HEK293 (cell line): Measurements from ENCODE around the gene IWS1.

Experiments
- CTCF ChIA-PET: fragments of 350-600 bp; formaldehyde crosslinking; extraction: SDS; loops from one replicate; lab custom pipeline; 2021; ENCODE audit warnings: antibody characterized with exemption; lab: Yijun Ruan, JAX
- POLR2A ChIA-PET: fragments of 300-600 bp; formaldehyde crosslinking; extraction: SDS; loops from one replicate; lab custom pipeline; 2020; ENCODE audit warnings: antibody characterized with exemption, inconsistent platforms; lab: Yijun Ruan, JAX
- H3K27ac ChIP-seq: fragments of 200-500 bp; sonication (Bioruptor generic); 2 replicates; pipeline ENCODE4 v1.5.1; 2014; ENCODE audit warnings: low read depth, low read length, control low read depth, inconsistent platforms; ENCODE audit errors: extremely low read depth
- H3K36me3 ChIP-seq, 2 experiments: fragments of 200-500 bp in 1 of 2; sonication (Bioruptor generic) in 1 of 2; 1 replicate in 1 of 2; 2 replicates in 1 of 2; pipeline ENCODE4 v1.5.1; 2014 to 2017; ENCODE audit warnings: inconsistent platforms in 2 of 2, low read length in 2 of 2; ENCODE audit not compliant: control insufficient read depth in 2 of 2, insufficient read depth in 1 of 2
- H3K4me1 ChIP-seq: fragments of 200-500 bp; sonication (Bioruptor generic); 2 replicates; pipeline ENCODE4 v1.5.1; 2014; ENCODE audit warnings: mild to moderate bottlenecking, low read length, inconsistent platforms; ENCODE audit not compliant: control insufficient read depth, insufficient read depth
- H3K4me3 ChIP-seq: 2 replicates; pipeline ENCODE4 v1.5.1; 2011; ENCODE audit warnings: low read depth, mild to moderate bottlenecking, control low read depth, low read length, moderate library complexity
- H3K9me3 ChIP-seq: fragments of 200-500 bp; sonication (Bioruptor generic); 2 replicates; pipeline ENCODE4 v1.5.1; 2014; ENCODE audit warnings: low read depth, low read length, inconsistent platforms; ENCODE audit not compliant: control insufficient read depth, insufficient read depth
- HOXA7 ChIP-seq: sonication (generic); formaldehyde crosslinking; IDR thresholded peaks from 2 replicates; pipeline ENCODE4 v1.8.1; 2022; ENCODE audit warnings: missing genetic modification reagents, borderline replicate concordance
- KLF1 ChIP-seq: fragments of 450-650 bp; formaldehyde crosslinking; IDR thresholded peaks from 2 replicates; pipeline ENCODE4 v1.5.1; 2016; ENCODE audit warnings: missing biosample characterization, missing genetic modification characterization
- MEIS1 ChIP-seq: sonication (generic); formaldehyde crosslinking; IDR thresholded peaks from 2 replicates; pipeline ENCODE4 v1.8.1; 2022; ENCODE audit warnings: missing genetic modification reagents, mild to moderate bottlenecking, borderline replicate concordance
- MZF1 ChIP-seq: fragments of 450-650 bp; formaldehyde crosslinking; IDR thresholded peaks from 2 replicates; pipeline ENCODE4 v1.5.1; 2017; ENCODE audit warnings: missing biosample characterization, missing genetic modification characterization, borderline replicate concordance
- REPIN1 ChIP-seq: fragments of 450-650 bp; formaldehyde crosslinking; IDR thresholded peaks from 2 replicates; pipeline ENCODE4 v1.5.1; 2017; ENCODE audit warnings: missing biosample characterization, missing genetic modification characterization, low read depth
- ZBTB1 ChIP-seq: fragments of 450-650 bp; formaldehyde crosslinking; IDR thresholded peaks from 2 replicates; pipeline ENCODE4 v1.5.1; 2016; ENCODE audit warnings: missing biosample characterization, missing genetic modification characterization
- ZFHX2 ChIP-seq: fragments of 450-650 bp; formaldehyde crosslinking; conservative IDR thresholded peaks from 2 replicates; pipeline ENCODE4 v1.5.1; 2016; ENCODE audit warnings: missing biosample characterization, missing genetic modification characterization
- ZNF121 ChIP-seq: fragments of 450-650 bp; formaldehyde crosslinking; IDR thresholded peaks from 2 replicates; pipeline ENCODE4 v1.5.1; 2016; ENCODE audit warnings: missing biosample characterization, missing genetic modification characterization
- ZNF133 ChIP-seq: fragments of 450-650 bp; formaldehyde crosslinking; IDR thresholded peaks from 2 replicates; pipeline ENCODE4 v1.5.1; 2016; ENCODE audit warnings: missing biosample characterization, missing genetic modification characterization
- ZNF223 ChIP-seq: fragments of 450-650 bp; formaldehyde crosslinking; IDR thresholded peaks from 2 replicates; pipeline ENCODE4 v1.5.1; 2016; ENCODE audit warnings: missing biosample characterization, missing genetic modification characterization
- ZNF266 ChIP-seq: fragments of 450-650 bp; formaldehyde crosslinking; IDR thresholded peaks from 2 replicates; pipeline ENCODE4 v1.5.1; 2016; ENCODE audit warnings: missing biosample characterization, missing genetic modification characterization, low read depth
- ZNF341 ChIP-seq: fragments of 450-650 bp; formaldehyde crosslinking; IDR thresholded peaks from 2 replicates; pipeline ENCODE4; 2016; ENCODE audit warnings: low read depth, missing biosample characterization, missing genetic modification characterization
- ZNF529 ChIP-seq: fragments of 450-650 bp; formaldehyde crosslinking; IDR thresholded peaks from 2 replicates; pipeline ENCODE4 v1.5.1; 2017; ENCODE audit warnings: missing genetic modification characterization, missing biosample characterization; ENCODE audit not compliant: insufficient replicate concordance
- ZSCAN23 ChIP-seq: fragments of 450-650 bp; formaldehyde crosslinking; IDR thresholded peaks from 2 replicates; pipeline ENCODE4 v1.5.1; 2016; ENCODE audit warnings: missing biosample characterization, missing genetic modification characterization
- TF ChIP-seq, protein P1 (sequence below): fragments of 450-650 bp; formaldehyde crosslinking; IDR thresholded peaks from 2 replicates; pipeline ENCODE4 v1.5.1; 2016; ENCODE audit warnings: missing biosample characterization, missing genetic modification characterization
- TF ChIP-seq, protein P2 (sequence below): fragments of 450-650 bp; formaldehyde crosslinking; conservative IDR thresholded peaks from 2 replicates; pipeline ENCODE4 v1.5.1; 2016; ENCODE audit warnings: low read depth, missing biosample characterization, missing genetic modification characterization
- TF ChIP-seq, protein P3 (sequence below): fragments of 450-650 bp; formaldehyde crosslinking; IDR thresholded peaks from 2 replicates; pipeline ENCODE4 v1.5.1; 2017; ENCODE audit warnings: missing biosample characterization, missing genetic modification characterization
- TF ChIP-seq, protein P4 (sequence below): fragments of 450-650 bp; formaldehyde crosslinking; IDR thresholded peaks from 2 replicates; pipeline ENCODE4 v1.5.1; 2016; ENCODE audit warnings: missing biosample characterization, missing genetic modification characterization
- TF ChIP-seq, protein P5 (sequence below): fragments of 450-650 bp; formaldehyde crosslinking; IDR thresholded peaks from 2 replicates; pipeline ENCODE4 v1.5.1; 2016; ENCODE audit warnings: missing biosample characterization, missing genetic modification characterization

IWS1 gene

DNA sequence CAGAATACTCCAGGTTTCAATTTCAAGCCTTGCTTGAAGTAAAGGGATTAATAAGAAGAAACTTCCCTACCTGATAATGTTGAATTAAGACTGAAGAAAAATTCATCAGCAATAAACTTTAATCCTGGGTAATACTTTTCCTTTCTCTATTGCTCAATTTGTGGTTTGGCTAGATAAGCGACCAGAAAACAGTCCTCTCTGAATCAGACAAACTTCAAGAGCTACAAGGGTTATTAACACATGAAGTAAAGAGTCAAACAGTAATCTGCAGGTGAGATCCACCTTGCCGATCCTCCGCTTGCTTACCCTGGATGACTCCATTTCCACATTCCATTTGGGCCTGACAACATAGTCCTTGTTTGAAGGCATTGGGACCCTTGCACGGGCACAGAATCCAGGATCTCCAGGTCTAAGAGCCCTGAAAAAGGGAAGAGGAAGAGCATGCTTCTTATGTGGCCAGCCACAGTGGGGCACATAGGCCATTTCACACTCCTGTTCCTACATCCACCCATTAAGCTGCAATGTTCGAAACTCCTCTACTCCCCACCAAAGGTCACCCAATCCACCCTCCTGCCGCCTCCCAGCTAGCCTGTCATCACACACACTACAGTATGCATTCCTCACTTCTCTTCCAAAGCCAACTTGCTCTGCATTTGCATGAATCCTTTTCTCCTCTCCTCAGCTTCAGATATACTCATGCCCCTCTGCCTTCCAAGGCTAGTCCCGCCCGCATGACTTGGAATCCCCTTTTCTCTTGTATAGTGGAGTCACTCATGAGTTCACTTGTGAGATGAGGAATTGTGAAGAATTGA, 39.8 kb downstream of the IWS1 start (continued):
- TF ChIP-seq ZNF133 (no peak), ZFHX2 (tag by site-specific recombination) (no peak)
- TF ChIP-seq, protein P1, sequence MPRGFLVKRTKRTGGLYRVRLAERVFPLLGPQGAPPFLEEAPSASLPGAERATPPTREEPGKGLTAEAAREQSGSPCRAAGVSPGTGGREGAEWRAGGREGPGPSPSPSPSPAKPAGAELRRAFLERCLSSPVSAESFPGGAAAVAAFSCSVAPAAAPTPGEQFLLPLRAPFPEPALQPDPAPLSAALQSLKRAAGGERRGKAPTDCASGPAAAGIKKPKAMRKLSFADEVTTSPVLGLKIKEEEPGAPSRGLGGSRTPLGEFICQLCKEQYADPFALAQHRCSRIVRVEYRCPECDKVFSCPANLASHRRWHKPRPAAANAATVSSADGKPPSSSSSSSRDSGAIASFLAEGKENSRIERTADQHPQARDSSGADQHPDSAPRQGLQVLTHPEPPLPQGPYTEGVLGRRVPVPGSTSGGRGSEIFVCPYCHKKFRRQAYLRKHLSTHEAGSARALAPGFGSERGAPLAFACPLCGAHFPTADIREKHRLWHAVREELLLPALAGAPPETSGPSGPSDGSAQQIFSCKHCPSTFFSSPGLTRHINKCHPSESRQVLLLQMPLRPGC (tag by site-specific recombination): no peak

DNA sequence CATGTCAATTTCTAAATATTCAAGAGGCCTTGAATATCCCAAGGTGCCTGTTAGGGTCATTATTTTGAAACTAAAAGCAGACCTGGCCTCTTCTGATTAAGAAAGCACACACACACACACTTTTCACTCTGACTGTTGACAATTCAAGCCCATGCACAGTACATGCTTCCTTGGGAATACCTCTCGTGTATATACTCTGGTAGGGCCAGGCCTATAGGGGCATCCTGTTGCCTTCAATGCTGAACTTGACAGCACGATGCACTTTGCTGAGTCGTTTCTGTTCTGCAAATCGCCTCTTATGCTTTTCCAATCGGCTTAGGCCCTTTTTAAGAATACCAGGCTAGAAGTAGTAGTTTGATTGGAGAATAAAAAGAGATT, 40.6 kb downstream of the IWS1 start:
- Histone ChIP-seq H3K36me3 (peaks cover 65 to 95% of the 10 kb centered on the region in 2 experiments), H3K27ac (no peak overlapping the region), H3K9me3 (no peaks in the 10 kb centered on the region), H3K4me3 (no peak overlapping the region), H3K4me1 (no peaks in the 10 kb centered on the region)
- TF ChIP-seq MEIS1 (CRISPR knock-in tag): no peak
- TF ChIP-seq ZNF529: no peak
- TF ChIP-seq MZF1 (tag by site-specific recombination): no peak
- TF ChIP-seq ZNF341 (tag by site-specific recombination): no peak
- TF ChIP-seq REPIN1: no peak
- no peak for TF ChIP-seq ZBTB1 (tag by site-specific recombination)
- TF ChIP-seq, protein P2, sequence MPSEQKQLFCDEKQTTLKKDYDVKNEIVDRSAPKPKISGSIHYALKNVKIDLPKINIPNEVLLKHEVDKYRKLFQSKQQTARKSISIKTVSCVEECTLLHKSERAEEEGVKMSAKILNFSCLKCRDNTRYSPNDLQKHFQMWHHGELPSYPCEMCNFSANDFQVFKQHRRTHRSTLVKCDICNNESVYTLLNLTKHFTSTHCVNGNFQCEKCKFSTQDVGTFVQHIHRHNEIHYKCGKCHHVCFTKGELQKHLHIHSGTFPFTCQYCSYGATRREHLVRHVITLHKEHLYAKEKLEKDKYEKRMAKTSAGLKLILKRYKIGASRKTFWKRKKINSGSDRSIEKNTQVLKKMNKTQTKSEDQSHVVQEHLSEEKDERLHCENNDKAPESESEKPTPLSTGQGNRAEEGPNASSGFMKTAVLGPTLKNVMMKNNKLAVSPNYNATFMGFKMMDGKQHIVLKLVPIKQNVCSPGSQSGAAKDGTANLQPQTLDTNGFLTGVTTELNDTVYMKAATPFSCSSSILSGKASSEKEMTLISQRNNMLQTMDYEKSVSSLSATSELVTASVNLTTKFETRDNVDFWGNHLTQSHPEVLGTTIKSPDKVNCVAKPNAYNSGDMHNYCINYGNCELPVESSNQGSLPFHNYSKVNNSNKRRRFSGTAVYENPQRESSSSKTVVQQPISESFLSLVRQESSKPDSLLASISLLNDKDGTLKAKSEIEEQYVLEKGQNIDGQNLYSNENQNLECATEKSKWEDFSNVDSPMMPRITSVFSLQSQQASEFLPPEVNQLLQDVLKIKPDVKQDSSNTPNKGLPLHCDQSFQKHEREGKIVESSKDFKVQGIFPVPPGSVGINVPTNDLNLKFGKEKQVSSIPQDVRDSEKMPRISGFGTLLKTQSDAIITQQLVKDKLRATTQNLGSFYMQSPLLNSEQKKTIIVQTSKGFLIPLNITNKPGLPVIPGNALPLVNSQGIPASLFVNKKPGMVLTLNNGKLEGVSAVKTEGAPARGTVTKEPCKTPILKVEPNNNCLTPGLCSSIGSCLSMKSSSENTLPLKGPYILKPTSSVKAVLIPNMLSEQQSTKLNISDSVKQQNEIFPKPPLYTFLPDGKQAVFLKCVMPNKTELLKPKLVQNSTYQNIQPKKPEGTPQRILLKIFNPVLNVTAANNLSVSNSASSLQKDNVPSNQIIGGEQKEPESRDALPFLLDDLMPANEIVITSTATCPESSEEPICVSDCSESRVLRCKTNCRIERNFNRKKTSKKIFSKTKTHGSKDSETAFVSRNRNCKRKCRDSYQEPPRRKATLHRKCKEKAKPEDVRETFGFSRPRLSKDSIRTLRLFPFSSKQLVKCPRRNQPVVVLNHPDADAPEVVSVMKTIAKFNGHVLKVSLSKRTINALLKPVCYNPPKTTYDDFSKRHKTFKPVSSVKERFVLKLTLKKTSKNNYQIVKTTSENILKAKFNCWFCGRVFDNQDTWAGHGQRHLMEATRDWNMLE (tag by site-specific recombination): no peak
- ChIA-PET CTCF (no interaction called here), POLR2A (no interaction called here)

DNA sequence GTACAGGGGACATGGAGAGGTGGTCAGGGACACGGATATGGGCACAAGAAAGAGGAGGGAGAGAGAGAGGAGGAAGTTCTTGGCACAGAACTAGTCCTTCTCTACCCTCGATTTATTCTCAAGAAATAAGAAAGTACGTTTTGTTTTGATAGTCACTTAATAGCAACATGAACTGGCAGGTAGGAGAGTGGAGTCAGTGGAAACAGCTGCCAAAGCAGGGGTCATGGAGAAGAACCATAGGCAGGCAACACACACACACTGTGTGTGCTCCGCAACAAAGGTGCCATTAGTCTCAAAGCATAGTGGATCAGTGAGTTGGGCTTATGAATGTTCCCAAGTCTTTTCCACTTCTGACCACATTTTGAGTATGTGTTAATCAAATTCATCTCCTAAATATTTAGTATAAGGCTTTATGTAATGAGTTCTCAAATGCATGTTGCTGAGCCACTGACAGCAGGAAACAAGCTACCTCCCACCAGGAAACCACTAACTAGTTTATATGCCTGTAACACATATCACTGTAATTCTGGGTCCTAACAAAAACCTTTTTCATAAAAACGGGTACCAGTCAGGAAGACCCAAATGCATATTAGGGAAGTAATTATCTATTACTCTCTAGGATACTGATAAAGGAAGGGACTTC, 41.1 kb downstream of the IWS1 start:
- no peaks in the 10 kb centered on the region for H3K4me1 ChIP-seq
- H3K4me3 ChIP-seq: no peak overlapping the region
- POLR2A ChIA-PET: no interaction called here
- H3K9me3 ChIP-seq: no peaks in the 10 kb centered on the region
- H3K27ac ChIP-seq: no peak overlapping the region
- CTCF ChIA-PET: no interaction called here
- H3K36me3 ChIP-seq: peaks cover 63 to 95% of the 10 kb centered on the region in 2 experiments
- TF ChIP-seq ZNF121 (tag by site-specific recombination): no peak
- TF ChIP-seq ZNF223: no peak
- no peak for TF ChIP-seq KLF1 (tag by site-specific recombination)
- TF ChIP-seq, protein P3, sequence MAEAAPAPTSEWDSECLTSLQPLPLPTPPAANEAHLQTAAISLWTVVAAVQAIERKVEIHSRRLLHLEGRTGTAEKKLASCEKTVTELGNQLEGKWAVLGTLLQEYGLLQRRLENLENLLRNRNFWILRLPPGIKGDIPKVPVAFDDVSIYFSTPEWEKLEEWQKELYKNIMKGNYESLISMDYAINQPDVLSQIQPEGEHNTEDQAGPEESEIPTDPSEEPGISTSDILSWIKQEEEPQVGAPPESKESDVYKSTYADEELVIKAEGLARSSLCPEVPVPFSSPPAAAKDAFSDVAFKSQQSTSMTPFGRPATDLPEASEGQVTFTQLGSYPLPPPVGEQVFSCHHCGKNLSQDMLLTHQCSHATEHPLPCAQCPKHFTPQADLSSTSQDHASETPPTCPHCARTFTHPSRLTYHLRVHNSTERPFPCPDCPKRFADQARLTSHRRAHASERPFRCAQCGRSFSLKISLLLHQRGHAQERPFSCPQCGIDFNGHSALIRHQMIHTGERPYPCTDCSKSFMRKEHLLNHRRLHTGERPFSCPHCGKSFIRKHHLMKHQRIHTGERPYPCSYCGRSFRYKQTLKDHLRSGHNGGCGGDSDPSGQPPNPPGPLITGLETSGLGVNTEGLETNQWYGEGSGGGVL (tag by site-specific recombination): no peak
- TF ChIP-seq HOXA7 (CRISPR knock-in tag): no peak
- TF ChIP-seq, protein P4, sequence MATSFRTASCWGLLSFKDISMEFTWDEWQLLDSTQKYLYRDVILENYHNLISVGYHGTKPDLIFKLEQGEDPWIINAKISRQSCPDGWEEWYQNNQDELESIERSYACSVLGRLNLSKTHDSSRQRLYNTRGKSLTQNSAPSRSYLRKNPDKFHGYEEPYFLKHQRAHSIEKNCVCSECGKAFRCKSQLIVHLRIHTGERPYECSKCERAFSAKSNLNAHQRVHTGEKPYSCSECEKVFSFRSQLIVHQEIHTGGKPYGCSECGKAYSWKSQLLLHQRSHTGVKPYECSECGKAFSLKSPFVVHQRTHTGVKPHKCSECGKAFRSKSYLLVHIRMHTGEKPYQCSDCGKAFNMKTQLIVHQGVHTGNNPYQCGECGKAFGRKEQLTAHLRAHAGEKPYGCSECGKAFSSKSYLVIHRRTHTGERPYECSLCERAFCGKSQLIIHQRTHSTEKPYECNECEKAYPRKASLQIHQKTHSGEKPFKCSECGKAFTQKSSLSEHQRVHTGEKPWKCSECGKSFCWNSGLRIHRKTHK (tag by site-specific recombination): no peak
- TF ChIP-seq, protein P5, sequence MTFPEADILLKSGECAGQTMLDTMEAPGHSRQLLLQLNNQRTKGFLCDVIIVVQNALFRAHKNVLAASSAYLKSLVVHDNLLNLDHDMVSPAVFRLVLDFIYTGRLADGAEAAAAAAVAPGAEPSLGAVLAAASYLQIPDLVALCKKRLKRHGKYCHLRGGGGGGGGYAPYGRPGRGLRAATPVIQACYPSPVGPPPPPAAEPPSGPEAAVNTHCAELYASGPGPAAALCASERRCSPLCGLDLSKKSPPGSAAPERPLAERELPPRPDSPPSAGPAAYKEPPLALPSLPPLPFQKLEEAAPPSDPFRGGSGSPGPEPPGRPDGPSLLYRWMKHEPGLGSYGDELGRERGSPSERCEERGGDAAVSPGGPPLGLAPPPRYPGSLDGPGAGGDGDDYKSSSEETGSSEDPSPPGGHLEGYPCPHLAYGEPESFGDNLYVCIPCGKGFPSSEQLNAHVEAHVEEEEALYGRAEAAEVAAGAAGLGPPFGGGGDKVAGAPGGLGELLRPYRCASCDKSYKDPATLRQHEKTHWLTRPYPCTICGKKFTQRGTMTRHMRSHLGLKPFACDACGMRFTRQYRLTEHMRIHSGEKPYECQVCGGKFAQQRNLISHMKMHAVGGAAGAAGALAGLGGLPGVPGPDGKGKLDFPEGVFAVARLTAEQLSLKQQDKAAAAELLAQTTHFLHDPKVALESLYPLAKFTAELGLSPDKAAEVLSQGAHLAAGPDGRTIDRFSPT (tag by site-specific recombination): no peak
- no peak for TF ChIP-seq ZNF266 (tag by site-specific recombination)
- TF ChIP-seq ZSCAN23 (tag by site-specific recombination): no peak
